SU-DHL-6 (cell line): ENCODE measurements around the gene ADIPOR2.

Source experiments
- EZH2phosphoT487 ChIP-seq: fragments of 200-600 bp; sonication (generic), shearing (Covaris generic); conservative IDR thresholded peaks from 2 replicates; pipeline ENCODE4 v1.6.1; 2018; ENCODE audit warnings: mild to moderate bottlenecking, antibody characterized with exemption, low read length, moderate library complexity, mixed read lengths
- TF ChIP-seq, protein P1 (sequence below): fragments of 200-600 bp; sonication (generic); IDR thresholded peaks from one replicate; pipeline ENCODE4 v1.5.1; 2017; ENCODE audit warnings: antibody characterized with exemption, mild to moderate bottlenecking, low read length, moderate library complexity; ENCODE audit not compliant: insufficient read depth, poor library complexity, severe bottlenecking

DNA sequence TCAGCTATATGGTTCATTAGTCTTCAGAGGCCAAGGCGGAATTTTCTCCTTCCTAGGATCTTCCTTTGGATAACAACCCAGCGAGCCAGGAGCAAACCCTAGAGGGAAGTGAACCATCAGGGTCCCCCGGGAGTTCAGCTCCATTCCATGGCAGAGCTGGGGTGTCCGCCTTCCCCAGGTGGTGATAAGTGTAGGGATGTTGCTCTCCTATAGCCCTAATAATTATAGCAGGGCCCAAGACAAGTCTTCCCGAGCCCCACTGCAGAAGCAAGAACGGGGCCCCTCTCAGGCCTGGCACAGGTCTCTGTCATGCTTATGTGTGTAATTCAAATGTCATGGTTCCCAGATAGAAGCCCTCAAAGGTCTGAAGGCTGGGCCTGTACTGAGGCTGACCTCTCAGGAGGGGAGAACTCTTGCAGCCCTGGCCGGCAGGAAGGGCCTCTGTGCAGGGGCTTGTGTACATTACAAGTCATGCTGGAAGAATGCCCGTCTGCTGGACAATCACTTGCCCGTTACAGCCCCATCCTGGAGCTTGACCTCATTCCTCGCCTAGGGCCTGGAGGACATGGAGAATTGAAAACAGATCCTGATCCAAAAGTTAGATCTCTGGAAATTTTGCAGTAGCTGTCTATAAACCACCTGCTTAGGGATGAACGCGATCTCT lies 146.8 kb downstream of the ADIPOR2 start:
- TF ChIP-seq, protein P1, sequence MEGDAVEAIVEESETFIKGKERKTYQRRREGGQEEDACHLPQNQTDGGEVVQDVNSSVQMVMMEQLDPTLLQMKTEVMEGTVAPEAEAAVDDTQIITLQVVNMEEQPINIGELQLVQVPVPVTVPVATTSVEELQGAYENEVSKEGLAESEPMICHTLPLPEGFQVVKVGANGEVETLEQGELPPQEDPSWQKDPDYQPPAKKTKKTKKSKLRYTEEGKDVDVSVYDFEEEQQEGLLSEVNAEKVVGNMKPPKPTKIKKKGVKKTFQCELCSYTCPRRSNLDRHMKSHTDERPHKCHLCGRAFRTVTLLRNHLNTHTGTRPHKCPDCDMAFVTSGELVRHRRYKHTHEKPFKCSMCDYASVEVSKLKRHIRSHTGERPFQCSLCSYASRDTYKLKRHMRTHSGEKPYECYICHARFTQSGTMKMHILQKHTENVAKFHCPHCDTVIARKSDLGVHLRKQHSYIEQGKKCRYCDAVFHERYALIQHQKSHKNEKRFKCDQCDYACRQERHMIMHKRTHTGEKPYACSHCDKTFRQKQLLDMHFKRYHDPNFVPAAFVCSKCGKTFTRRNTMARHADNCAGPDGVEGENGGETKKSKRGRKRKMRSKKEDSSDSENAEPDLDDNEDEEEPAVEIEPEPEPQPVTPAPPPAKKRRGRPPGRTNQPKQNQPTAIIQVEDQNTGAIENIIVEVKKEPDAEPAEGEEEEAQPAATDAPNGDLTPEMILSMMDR, result no peak
- TF ChIP-seq EZH2phosphoT487, result no peak
